A673 (cell line): Measurements from ENCODE around the gene ZIC4. TPM values are rescaled to one million over a fixed set of nuclear protein-coding genes. Genes with fewer than 3 reads are reported as not detected.

Experiments
- BruUV-seq: library from RNA; stranded (reverse); fragments of 400-500 nt; replicated peaks from 2 replicates; lab custom pipeline; 2021; lab: Mats Ljungman, UMichigan
- CTCF ChIA-PET: fragments of 300-600 bp; sonication (Branson Sonifier 250); formaldehyde crosslinking; loops from one replicate; lab custom pipeline; 2022; ENCODE audit warnings: antibody characterized with exemption; lab: Charles Lee
- POLR2A ChIA-PET: fragments of 300-600 bp; sonication (Branson Sonifier 250); formaldehyde crosslinking; loops from one replicate; lab custom pipeline; 2022; ENCODE audit warnings: antibody characterized with exemption; ENCODE audit not compliant: low non-redundant PET; lab: Charles Lee
- DNase-seq: peaks from one replicate; pipeline ENCODE4 v3.0.0-alpha.2; 2015; ENCODE audit warnings: low spot score
- H3K27ac ChIP-seq: fragments of 200-600 bp; sonication (generic); 2 replicates; pipeline ENCODE4 v1.5.1; 2016; ENCODE audit warnings: mixed run types, low read depth, mild to moderate bottlenecking, mixed read lengths, antibody characterized with exemption, low read length; ENCODE audit not compliant: poor library complexity, severe bottlenecking
- H3K27me3 ChIP-seq: fragments of 200-600 bp; sonication (generic); replicated peaks from 2 replicates; pipeline ENCODE4 v1.6.1; 2017; ENCODE audit warnings: mixed run types, low read depth, mild to moderate bottlenecking, mixed read lengths, antibody characterized with exemption, low read length; ENCODE audit not compliant: insufficient read depth, poor library complexity
- H3K36me3 ChIP-seq: fragments of 200-600 bp; sonication (generic); 2 replicates; pipeline ENCODE4 v1.6.1; 2016; ENCODE audit warnings: mixed run types, mild to moderate bottlenecking, mixed read lengths, antibody characterized with exemption, low read length; ENCODE audit not compliant: insufficient read depth, poor library complexity, severe bottlenecking
- H3K4me1 ChIP-seq: fragments of 200-600 bp; sonication (generic); 2 replicates; pipeline ENCODE4 v1.6.1; 2017; ENCODE audit warnings: mixed run types, mild to moderate bottlenecking, mixed read lengths, antibody characterized with exemption, low read length; ENCODE audit not compliant: insufficient read depth, poor library complexity, severe bottlenecking
- H3K4me3 ChIP-seq: fragments of 200-600 bp; sonication (generic); 2 replicates; pipeline ENCODE4 v1.5.1; 2016; ENCODE audit warnings: low read depth, mixed run types, mild to moderate bottlenecking, mixed read lengths, low read length; ENCODE audit not compliant: poor library complexity, severe bottlenecking
- H3K9me3 ChIP-seq: fragments of 200-600 bp; sonication (generic); 2 replicates; pipeline ENCODE4 v1.6.1; 2016; ENCODE audit warnings: mixed run types, low read depth, mild to moderate bottlenecking, mixed read lengths, antibody characterized with exemption, low read length; ENCODE audit not compliant: poor library complexity, severe bottlenecking
- CTCF ChIP-seq: fragments of 300-800, 200-600 bp; sonication (generic); conservative IDR thresholded peaks from 2 replicates; pipeline ENCODE4 v1.5.1; 2017; ENCODE audit warnings: low read depth, mild to moderate bottlenecking, antibody characterized with exemption, low read length, moderate library complexity, mixed read lengths
- EZH2 ChIP-seq: fragments of 200-600 bp; sonication (generic); IDR thresholded peaks from 2 replicates; pipeline ENCODE4 v1.6.1; 2017; ENCODE audit warnings: borderline replicate concordance, low read depth, mild to moderate bottlenecking, mixed read lengths, antibody characterized with exemption, low read length; ENCODE audit not compliant: poor library complexity, severe bottlenecking
- intact Hi-C: fragments of 100-400 bp; cut with micrococcal nuclease; formaldehyde crosslinking; loops from one replicate; pipeline ENCODE4 v1.10.0; 2022; ENCODE audit not compliant: unreplicated experiment
- total RNA-seq: library from RNA; stranded (reverse); gene quantifications from 2 replicates; pipeline ENCODE4 v1.2.3, GENCODE V29; 2021

ZIC4 gene
- total RNA-seq, 1 experiment from 2014 or later = 0.47 TPM

GRCh38 chr3:147402159-147402558 is 4.2 kb downstream of the ZIC4 start:
- POLR2A ChIA-PET = no interaction called here
- Histone ChIP-seq H3K4me3 (no peak overlapping the region), H3K4me1 (no peaks in the 10 kb centered on the region), H3K27ac (no peak overlapping the region), H3K36me3 (no peaks in the 10 kb centered on the region), H3K27me3 (peaks cover 78% of the 10 kb centered on the region), H3K9me3 (no peaks in the 10 kb centered on the region)
- intact Hi-C loops = no loop called here
- TF ChIP-seq EZH2 (no peak), CTCF (no peak)
- no peak for DNase-seq
- BruUV-seq = no TSS peak
- CTCF ChIA-PET = no interaction called here

GRCh38 chr3:147401421-147401820 is 4.9 kb downstream of the ZIC4 start:
- no peaks in the 10 kb centered on the region for H3K9me3 ChIP-seq
- no peak for DNase-seq
- ChIA-PET CTCF (no interaction called here), POLR2A (no interaction called here)
- no TSS peak for BruUV-seq
- TF ChIP-seq EZH2 (no peak), CTCF (no peak)
- no peaks in the 10 kb centered on the region for H3K36me3 ChIP-seq
- no peak overlapping the region for H3K4me3 ChIP-seq
- intact Hi-C loops = no loop called here
- H3K27ac ChIP-seq = no peak overlapping the region
- H3K27me3 ChIP-seq = peaks cover 78% of the 10 kb centered on the region
- H3K4me1 ChIP-seq = no peaks in the 10 kb centered on the region

GRCh38 chr3:147400999-147401398 is 5.3 kb downstream of the ZIC4 start:
- CTCF ChIA-PET = interaction anchor here (1.5 kb wide), 1 partner anchor 17 kb away, joined by 10 read pairs; no protein-coding TSS in a partner anchor
- TF ChIP-seq CTCF (no peak), EZH2 (no peak)
- BruUV-seq = no TSS peak
- peaks cover 78% of the 10 kb centered on the region for H3K27me3 ChIP-seq
- DNase-seq = no peak
- H3K4me3 ChIP-seq = no peak overlapping the region
- no peak overlapping the region for H3K27ac ChIP-seq
- POLR2A ChIA-PET = no interaction called here
- no peaks in the 10 kb centered on the region for H3K9me3 ChIP-seq
- intact Hi-C loops = no loop called here
- H3K4me1 ChIP-seq = no peaks in the 10 kb centered on the region
- H3K36me3 ChIP-seq = no peaks in the 10 kb centered on the region
